SK-N-SH treated with all-trans-retinoic acid at 6 μM for 48 hours (cell line): ENCODE measurements around the gene NKAIN4.

Source experiments
- ATAC-seq: fragments of 200-7000 bp; cut with Tn5 transposase; 3 replicates; pipeline ENCODE4 v1.9.1; 2020; ENCODE audit warnings: mild to moderate bottlenecking, moderate library complexity
- BACH2 ChIP-seq: fragments of 250-450 bp; sonication (Bioruptor Pico); IDR thresholded peaks from 2 replicates; pipeline ENCODE4 v1.9.0; 2021; ENCODE audit warnings: mild to moderate bottlenecking, borderline replicate concordance
- CSDC2 ChIP-seq: fragments of 250-450 bp; sonication (Bioruptor Pico); IDR thresholded peaks from 2 replicates; pipeline ENCODE4 v1.5.0; 2020; ENCODE audit warnings: mild to moderate bottlenecking, moderate library complexity
- ESRRG ChIP-seq: fragments of 250-450 bp; sonication (Bioruptor Pico); IDR thresholded peaks from 2 replicates; pipeline ENCODE4 v1.6.1; 2021; ENCODE audit warnings: mild to moderate bottlenecking
- GLIS3 ChIP-seq: fragments of 250-450 bp; sonication (Bioruptor Pico); IDR thresholded peaks from 2 replicates; pipeline ENCODE4 v1.5.0; 2020; ENCODE audit warnings: mild to moderate bottlenecking, moderate library complexity
- ISL1 ChIP-seq: fragments of 250-450 bp; sonication (Bioruptor Pico); IDR thresholded peaks from 2 replicates; pipeline ENCODE4 v2.1.2; 2022; ENCODE audit warnings: mild to moderate bottlenecking, moderate library complexity
- OSR1 ChIP-seq: fragments of 250-450 bp; sonication (Bioruptor Pico); IDR thresholded peaks from 2 replicates; pipeline ENCODE4 v1.8.0; 2022; ENCODE audit warnings: moderate library complexity, mild to moderate bottlenecking, inconsistent platforms
- PPARA ChIP-seq: fragments of 250-450 bp; sonication (Bioruptor Pico); IDR thresholded peaks from 2 replicates; pipeline ENCODE4 v1.5.0; 2020; ENCODE audit warnings: mild to moderate bottlenecking, borderline replicate concordance
- RARB ChIP-seq: fragments of 250-450 bp; sonication (Bioruptor Pico); IDR thresholded peaks from 2 replicates; pipeline ENCODE4 v1.8.0; 2021; ENCODE audit warnings: mild to moderate bottlenecking, moderate library complexity
- TCF4 ChIP-seq: fragments of 250-450 bp; sonication (Bioruptor Pico); IDR thresholded peaks from 2 replicates; pipeline ENCODE4 v1.8.0; 2021; ENCODE audit warnings: mild to moderate bottlenecking, moderate library complexity, borderline replicate concordance
- TOX ChIP-seq: fragments of 250-450 bp; sonication (Bioruptor Pico); IDR thresholded peaks from 2 replicates; pipeline ENCODE4 v1.8.0; 2021; ENCODE audit warnings: mild to moderate bottlenecking, moderate library complexity, borderline replicate concordance
- ZC3H10 ChIP-seq: fragments of 250-450 bp; sonication (Bioruptor Pico); IDR thresholded peaks from 2 replicates; pipeline ENCODE4 v1.5.1; 2021; ENCODE audit warnings: mild to moderate bottlenecking, moderate library complexity
- ZFP3 ChIP-seq: fragments of 250-450 bp; sonication (Bioruptor Pico); IDR thresholded peaks from 2 replicates; pipeline ENCODE4 v1.5.0; 2020; ENCODE audit warnings: mild to moderate bottlenecking, moderate library complexity
- ZFP30 ChIP-seq: fragments of 450-650 bp; formaldehyde crosslinking; IDR thresholded peaks from 2 replicates; pipeline ENCODE4 v1.5.0; 2022; ENCODE audit warnings: mild to moderate bottlenecking, moderate library complexity
- ZNF565 ChIP-seq: fragments of 450-650 bp; formaldehyde crosslinking; conservative IDR thresholded peaks from 2 replicates; pipeline ENCODE4 v1.5.0; 2020; ENCODE audit warnings: low read depth, mild to moderate bottlenecking, moderate library complexity
- ZNF70 ChIP-seq: fragments of 450-650 bp; formaldehyde crosslinking; IDR thresholded peaks from 2 replicates; pipeline ENCODE4 v1.5.0; 2020; ENCODE audit warnings: mild to moderate bottlenecking, moderate library complexity
- ZNF8 ChIP-seq: fragments of 450-650 bp; formaldehyde crosslinking; IDR thresholded peaks from 2 replicates; pipeline ENCODE4 v1.5.0; 2020; ENCODE audit warnings: mild to moderate bottlenecking, moderate library complexity
- TF ChIP-seq, protein P1 (sequence below): fragments of 250-450 bp; sonication (Bioruptor Pico); IDR thresholded peaks from 2 replicates; pipeline ENCODE4 v1.8.0; 2020; ENCODE audit warnings: mild to moderate bottlenecking, moderate library complexity, borderline replicate concordance
- TF ChIP-seq, protein P2 (sequence below): fragments of 250-450 bp; sonication (Bioruptor Pico); IDR thresholded peaks from 2 replicates; pipeline ENCODE4 v1.5.1; 2020; ENCODE audit warnings: low read depth, mild to moderate bottlenecking, moderate library complexity
- TF ChIP-seq, protein P3 (sequence below): fragments of 250-450 bp; sonication (Bioruptor Pico); IDR thresholded peaks from 2 replicates; pipeline ENCODE4 v1.5.1; 2021; ENCODE audit warnings: mild to moderate bottlenecking, moderate library complexity
- TF ChIP-seq, protein P4 (sequence below): fragments of 250-450 bp; sonication (Bioruptor Pico); IDR thresholded peaks from 2 replicates; pipeline ENCODE4 v1.8.0; 2021; ENCODE audit warnings: low read depth, mild to moderate bottlenecking, moderate library complexity, borderline replicate concordance
- TF ChIP-seq, protein P5 (sequence below): fragments of 250-450 bp; sonication (Bioruptor Pico); IDR thresholded peaks from 2 replicates; pipeline ENCODE4 v1.5.0; 2020; ENCODE audit warnings: mild to moderate bottlenecking, moderate library complexity

The NKAIN4 gene

DNA sequence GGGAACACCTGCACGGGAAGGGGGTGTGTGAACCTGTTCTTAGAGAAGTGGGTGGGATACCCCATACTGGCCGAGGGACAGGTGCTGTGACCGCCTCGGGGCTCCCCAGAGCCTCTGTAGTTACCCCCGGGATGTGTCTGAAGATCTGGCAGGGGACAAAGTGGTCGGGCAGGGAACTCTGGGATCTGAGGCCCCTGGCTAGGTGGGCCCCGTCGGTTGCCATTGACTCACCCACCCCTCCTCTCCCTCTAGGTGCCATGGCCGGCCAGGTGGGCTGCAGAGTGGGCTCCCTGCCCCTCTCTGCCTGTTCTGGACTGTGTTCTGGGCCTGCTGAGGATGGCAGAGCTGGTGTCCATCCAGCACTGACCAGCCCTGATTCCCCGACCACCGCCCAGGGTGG is 14.3 kb downstream of the NKAIN4 start:
- ATAC-seq, result no peak
- TF ChIP-seq ZNF565 (CRISPR knock-in tag), result no peak
- no peak for TF ChIP-seq ISL1 (CRISPR knock-in tag)
- no peak for TF ChIP-seq GLIS3 (CRISPR knock-in tag)
- no peak for TF ChIP-seq ESRRG (CRISPR knock-in tag)
- TF ChIP-seq TCF4 (CRISPR knock-in tag), result no peak
- TF ChIP-seq ZFP30 (CRISPR knock-in tag), result no peak
- no peak for TF ChIP-seq CSDC2 (CRISPR knock-in tag)
- no peak for TF ChIP-seq PPARA
- TF ChIP-seq, protein P1, sequence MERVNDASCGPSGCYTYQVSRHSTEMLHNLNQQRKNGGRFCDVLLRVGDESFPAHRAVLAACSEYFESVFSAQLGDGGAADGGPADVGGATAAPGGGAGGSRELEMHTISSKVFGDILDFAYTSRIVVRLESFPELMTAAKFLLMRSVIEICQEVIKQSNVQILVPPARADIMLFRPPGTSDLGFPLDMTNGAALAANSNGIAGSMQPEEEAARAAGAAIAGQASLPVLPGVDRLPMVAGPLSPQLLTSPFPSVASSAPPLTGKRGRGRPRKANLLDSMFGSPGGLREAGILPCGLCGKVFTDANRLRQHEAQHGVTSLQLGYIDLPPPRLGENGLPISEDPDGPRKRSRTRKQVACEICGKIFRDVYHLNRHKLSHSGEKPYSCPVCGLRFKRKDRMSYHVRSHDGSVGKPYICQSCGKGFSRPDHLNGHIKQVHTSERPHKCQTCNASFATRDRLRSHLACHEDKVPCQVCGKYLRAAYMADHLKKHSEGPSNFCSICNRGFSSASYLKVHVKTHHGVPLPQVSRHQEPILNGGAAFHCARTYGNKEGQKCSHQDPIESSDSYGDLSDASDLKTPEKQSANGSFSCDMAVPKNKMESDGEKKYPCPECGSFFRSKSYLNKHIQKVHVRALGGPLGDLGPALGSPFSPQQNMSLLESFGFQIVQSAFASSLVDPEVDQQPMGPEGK (CRISPR knock-in tag), result no peak
- TF ChIP-seq, protein P2, sequence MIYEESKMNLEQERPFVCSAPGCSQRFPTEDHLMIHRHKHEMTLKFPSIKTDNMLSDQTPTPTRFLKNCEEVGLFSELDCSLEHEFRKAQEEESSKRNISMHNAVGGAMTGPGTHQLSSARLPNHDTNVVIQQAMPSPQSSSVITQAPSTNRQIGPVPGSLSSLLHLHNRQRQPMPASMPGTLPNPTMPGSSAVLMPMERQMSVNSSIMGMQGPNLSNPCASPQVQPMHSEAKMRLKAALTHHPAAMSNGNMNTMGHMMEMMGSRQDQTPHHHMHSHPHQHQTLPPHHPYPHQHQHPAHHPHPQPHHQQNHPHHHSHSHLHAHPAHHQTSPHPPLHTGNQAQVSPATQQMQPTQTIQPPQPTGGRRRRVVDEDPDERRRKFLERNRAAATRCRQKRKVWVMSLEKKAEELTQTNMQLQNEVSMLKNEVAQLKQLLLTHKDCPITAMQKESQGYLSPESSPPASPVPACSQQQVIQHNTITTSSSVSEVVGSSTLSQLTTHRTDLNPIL (CRISPR knock-in tag), result no peak
- TF ChIP-seq ZC3H10, result no peak
- no peak for TF ChIP-seq ZNF8 (CRISPR knock-in tag)
- TF ChIP-seq, all 23 proteins: peak for 0

DNA sequence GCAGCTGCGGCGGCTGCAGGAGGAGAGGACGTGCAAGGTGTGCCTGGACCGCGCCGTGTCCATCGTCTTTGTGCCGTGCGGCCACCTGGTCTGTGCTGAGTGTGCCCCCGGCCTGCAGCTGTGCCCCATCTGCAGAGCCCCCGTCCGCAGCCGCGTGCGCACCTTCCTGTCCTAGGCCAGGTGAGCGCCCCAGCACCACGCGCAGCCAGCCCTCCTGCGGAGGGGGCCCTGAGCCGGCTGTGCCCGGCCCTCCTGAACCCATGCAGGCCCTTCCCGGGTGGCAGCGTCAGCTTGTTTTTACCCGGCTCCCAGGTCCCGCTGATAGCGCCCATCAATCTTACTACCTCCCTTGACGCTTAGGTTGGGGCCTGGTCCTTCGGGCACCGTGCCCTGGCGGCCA is 14.8 kb downstream of the NKAIN4 start:
- TF ChIP-seq ZNF8 (CRISPR knock-in tag) (no peak), ZFP3 (CRISPR knock-in tag) (no peak), TOX (no peak), OSR1 (CRISPR knock-in tag) (no peak)

DNA sequence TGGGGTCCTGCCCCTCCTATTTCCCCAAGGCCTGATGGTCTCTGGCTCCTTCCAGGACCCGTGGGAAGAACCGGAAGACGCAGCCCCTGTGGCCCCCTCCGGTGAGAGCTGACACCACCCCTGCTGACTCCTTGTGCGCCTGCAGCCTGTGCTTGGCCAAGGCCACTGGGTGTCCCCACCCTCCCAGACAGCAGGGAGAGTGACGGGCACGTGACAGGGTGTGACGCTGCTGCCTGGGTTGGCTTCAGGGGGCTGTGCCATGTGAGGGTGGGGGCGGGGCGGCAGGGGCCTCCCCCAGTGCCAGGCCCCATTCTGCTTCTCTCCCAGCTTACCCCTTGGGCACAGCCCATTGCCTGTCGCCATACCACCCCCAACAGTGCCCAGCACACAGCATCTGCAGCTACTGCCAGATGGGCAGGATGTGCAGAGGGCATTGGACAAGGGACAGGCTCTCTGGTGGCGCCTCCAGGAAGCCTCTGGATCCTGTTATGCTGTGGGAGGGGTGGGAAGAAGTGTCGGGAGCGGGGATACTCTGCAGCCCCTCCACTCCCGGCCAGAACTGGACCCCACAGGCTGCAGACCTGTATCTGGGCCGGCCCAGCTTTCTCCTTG is 15.6 kb downstream of the NKAIN4 start:
- TF ChIP-seq TOX, result no peak
- TF ChIP-seq, protein P1 (CRISPR knock-in tag), result no peak
- TF ChIP-seq ZC3H10, result no peak
- ATAC-seq, result peak; percentile 13; the same call in 1 of the 3 replicates

More for the DNA sequence above, 14.8 kb downstream of the NKAIN4 start:
- no peak for ATAC-seq

DNA sequence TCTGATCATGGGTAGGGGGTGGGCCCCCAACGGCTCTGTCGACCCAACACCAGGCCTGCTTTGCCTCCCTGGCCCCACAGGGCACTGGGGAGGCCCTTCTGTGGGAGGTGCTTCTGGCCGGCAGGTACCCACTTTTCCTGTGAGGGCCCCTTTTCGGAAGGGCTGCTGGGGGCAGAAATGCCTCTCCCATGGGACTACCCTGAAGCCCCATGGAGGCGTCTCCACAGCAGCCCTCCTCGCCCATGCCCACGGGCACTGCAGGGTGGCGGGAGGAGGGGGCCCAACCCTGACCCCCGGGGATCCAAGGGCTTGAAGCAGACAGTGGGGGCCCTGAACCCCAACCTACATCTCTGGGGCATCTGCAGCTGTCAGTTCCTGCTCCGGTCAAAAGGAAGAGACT is 16.2 kb downstream of the NKAIN4 start:
- TF ChIP-seq ZFP3 (CRISPR knock-in tag), result no peak
- TF ChIP-seq GLIS3 (CRISPR knock-in tag), result no peak
- TF ChIP-seq ZNF70 (CRISPR knock-in tag), result no peak
- no peak for TF ChIP-seq RARB (CRISPR knock-in tag)
- TF ChIP-seq, protein P3, sequence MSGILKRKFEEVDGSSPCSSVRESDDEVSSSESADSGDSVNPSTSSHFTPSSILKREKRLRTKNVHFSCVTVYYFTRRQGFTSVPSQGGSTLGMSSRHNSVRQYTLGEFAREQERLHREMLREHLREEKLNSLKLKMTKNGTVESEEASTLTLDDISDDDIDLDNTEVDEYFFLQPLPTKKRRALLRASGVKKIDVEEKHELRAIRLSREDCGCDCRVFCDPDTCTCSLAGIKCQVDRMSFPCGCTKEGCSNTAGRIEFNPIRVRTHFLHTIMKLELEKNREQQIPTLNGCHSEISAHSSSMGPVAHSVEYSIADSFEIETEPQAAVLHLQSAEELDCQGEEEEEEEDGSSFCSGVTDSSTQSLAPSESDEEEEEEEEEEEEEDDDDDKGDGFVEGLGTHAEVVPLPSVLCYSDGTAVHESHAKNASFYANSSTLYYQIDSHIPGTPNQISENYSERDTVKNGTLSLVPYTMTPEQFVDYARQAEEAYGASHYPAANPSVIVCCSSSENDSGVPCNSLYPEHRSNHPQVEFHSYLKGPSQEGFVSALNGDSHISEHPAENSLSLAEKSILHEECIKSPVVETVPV (CRISPR knock-in tag), result no peak
- TF ChIP-seq PPARA, result no peak
- TF ChIP-seq BACH2 (CRISPR knock-in tag), result no peak
- no peak for TF ChIP-seq OSR1 (CRISPR knock-in tag)
- TF ChIP-seq, protein P4, sequence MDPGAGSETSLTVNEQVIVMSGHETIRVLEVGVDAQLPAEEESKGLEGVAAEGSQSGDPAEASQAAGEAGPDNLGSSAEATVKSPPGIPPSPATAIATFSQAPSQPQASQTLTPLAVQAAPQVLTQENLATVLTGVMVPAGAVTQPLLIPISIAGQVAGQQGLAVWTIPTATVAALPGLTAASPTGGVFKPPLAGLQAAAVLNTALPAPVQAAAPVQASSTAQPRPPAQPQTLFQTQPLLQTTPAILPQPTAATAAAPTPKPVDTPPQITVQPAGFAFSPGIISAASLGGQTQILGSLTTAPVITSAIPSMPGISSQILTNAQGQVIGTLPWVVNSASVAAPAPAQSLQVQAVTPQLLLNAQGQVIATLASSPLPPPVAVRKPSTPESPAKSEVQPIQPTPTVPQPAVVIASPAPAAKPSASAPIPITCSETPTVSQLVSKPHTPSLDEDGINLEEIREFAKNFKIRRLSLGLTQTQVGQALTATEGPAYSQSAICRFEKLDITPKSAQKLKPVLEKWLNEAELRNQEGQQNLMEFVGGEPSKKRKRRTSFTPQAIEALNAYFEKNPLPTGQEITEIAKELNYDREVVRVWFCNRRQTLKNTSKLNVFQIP (CRISPR knock-in tag), result no peak
- no peak for TF ChIP-seq ESRRG (CRISPR knock-in tag)
- TF ChIP-seq, protein P1 (CRISPR knock-in tag), result no peak
- TF ChIP-seq TOX, result no peak
- TF ChIP-seq ZFP30 (CRISPR knock-in tag), result no peak
- TF ChIP-seq, protein P5, sequence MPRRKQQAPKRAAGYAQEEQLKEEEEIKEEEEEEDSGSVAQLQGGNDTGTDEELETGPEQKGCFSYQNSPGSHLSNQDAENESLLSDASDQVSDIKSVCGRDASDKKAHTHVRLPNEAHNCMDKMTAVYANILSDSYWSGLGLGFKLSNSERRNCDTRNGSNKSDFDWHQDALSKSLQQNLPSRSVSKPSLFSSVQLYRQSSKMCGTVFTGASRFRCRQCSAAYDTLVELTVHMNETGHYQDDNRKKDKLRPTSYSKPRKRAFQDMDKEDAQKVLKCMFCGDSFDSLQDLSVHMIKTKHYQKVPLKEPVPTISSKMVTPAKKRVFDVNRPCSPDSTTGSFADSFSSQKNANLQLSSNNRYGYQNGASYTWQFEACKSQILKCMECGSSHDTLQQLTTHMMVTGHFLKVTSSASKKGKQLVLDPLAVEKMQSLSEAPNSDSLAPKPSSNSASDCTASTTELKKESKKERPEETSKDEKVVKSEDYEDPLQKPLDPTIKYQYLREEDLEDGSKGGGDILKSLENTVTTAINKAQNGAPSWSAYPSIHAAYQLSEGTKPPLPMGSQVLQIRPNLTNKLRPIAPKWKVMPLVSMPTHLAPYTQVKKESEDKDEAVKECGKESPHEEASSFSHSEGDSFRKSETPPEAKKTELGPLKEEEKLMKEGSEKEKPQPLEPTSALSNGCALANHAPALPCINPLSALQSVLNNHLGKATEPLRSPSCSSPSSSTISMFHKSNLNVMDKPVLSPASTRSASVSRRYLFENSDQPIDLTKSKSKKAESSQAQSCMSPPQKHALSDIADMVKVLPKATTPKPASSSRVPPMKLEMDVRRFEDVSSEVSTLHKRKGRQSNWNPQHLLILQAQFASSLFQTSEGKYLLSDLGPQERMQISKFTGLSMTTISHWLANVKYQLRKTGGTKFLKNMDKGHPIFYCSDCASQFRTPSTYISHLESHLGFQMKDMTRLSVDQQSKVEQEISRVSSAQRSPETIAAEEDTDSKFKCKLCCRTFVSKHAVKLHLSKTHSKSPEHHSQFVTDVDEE, result no peak
- TF ChIP-seq, protein P2 (CRISPR knock-in tag), result no peak
- no peak for TF ChIP-seq CSDC2 (CRISPR knock-in tag)
- TF ChIP-seq ISL1 (CRISPR knock-in tag), result no peak
- no peak for ATAC-seq
